HG02884 (cell line): Measurements from ENCODE around the gene PDCD10.
A peak's percentile ranks its signal among the peaks of the same experiment; 100 is the strongest.

Experiments used
- ATAC-seq: cut with Tn5 transposase; IDR thresholded peaks from one replicate; pipeline ENCODE4 v1.9.1; 2021; ENCODE audit warnings: mild to moderate bottlenecking, moderate library complexity; ENCODE audit not compliant: unreplicated experiment

The PDCD10 gene

DNA sequence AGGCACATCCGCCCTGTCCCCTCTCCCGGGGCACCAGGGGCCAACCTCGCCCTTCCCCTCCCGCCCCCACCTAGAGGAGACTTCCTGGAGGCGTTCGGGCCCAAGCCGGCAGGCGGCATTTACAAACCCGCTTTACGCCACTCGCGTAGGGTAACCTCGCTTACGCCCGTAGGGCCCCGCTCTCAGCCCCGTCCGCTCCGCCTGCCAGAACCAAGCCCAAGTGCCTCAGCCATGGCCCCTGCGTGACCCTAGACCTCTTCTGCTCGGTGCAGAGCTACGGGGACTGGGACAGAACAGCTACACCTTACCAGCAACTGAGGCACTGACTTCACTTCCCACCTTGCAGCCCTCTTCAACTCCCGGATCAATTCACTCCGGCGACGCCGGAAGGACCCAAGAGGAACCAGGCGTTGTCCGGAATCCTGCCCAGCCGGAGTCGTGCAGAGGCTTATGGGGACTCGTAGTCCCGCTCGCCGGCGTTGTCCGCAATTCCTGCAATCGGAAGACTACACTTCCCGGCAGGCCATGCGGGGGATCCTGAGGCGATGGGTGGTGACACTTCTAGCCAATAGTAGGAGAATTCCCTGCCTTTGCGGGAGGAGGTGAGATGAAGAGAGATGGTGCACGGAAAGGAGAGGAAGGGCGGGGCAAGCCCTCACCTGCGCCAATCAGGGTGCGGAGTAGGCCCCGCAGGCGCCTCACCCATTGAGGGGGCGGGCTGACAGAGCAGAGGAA lies at the start of gene PDCD10:
Gene PDCD10 (minus strand): TSS at position 395 of the 735 bp plus-strand sequence. CDS start 14,735 bp downstream, outside the sequence.
- peak; percentile 80 for ATAC-seq

DNA sequence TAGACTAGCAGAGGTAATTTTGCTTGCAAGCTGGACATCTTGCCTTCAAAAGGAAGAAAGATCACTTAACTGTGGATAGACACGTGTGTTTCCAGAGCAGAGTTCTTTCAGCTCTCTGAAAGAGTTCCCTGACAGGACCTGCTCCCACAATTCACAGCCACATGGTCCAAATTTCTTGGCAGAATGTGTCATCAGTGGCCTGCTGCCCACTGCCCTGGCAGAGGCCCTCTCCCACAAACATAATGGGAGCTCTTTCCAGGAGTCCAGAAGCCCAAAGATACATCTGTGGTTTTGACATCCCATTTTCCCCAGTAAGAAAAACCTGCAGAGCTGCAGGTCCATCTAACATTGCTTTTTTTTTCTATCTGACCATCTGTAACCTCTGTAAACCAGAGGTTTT lies 49.1 kb upstream of the PDCD10 start:
- ATAC-seq = no peak

- ATAC-seq = no peak
Observed at GRCh38 chr3:167780214-167780883, 45.7 kb upstream of the PDCD10 start.

GRCh38 chr3:167777356-167777755 lies 42.7 kb upstream of the PDCD10 start:
- peak; percentile 42 for ATAC-seq

GRCh38 chr3:167776066-167776685 lies 41.5 kb upstream of the PDCD10 start:
- no peak for ATAC-seq

DNA sequence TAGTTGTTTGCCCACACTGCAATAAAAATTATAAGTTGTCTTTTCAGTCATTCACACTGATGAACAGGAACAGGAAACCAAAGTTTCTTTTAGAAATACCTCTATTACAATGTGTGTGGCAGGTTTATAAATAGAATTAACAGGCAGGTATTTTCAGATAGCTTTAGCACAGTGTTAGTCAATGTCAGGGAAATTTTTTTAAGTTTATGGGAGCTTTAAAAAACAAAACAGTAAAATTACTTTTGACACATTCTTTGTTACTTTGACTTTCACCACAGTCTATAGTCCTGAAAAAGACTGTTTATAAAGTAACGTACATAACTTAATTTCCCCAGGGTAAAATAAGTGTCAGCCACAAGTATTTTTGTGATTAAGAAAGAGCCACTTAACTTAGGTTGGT lies 38.9 kb upstream of the PDCD10 start:
- peak; percentile 79 for ATAC-seq

- ATAC-seq = peak; percentile 35
Observed at GRCh38 chr3:167772992-167773391, 38.3 kb upstream of the PDCD10 start.

GRCh38 chr3:167762296-167762695 lies 27.6 kb upstream of the PDCD10 start:
- ATAC-seq = peak; percentile 60

GRCh38 chr3:167761302-167761701 lies 26.6 kb upstream of the PDCD10 start:
- no peak for ATAC-seq

DNA sequence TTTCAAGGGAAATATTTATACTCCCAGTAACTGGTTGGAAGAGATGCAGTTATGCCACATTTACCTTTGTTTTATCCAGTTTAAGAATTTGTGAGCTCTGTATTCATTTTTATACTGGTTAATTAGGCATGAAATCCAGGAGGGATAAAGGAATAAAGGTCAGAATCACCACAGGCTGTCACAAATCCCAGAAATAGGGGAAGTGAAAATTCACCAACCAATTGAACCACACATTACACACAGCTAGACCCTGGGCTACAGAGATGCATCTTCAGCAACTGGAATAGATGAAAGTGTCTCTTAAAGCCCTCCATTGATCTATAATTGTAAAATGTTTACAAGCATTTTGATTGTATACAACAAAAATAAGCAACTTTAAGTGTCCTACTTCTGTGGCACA lies 19.4 kb upstream of the PDCD10 start:
- ATAC-seq = no peak

DNA sequence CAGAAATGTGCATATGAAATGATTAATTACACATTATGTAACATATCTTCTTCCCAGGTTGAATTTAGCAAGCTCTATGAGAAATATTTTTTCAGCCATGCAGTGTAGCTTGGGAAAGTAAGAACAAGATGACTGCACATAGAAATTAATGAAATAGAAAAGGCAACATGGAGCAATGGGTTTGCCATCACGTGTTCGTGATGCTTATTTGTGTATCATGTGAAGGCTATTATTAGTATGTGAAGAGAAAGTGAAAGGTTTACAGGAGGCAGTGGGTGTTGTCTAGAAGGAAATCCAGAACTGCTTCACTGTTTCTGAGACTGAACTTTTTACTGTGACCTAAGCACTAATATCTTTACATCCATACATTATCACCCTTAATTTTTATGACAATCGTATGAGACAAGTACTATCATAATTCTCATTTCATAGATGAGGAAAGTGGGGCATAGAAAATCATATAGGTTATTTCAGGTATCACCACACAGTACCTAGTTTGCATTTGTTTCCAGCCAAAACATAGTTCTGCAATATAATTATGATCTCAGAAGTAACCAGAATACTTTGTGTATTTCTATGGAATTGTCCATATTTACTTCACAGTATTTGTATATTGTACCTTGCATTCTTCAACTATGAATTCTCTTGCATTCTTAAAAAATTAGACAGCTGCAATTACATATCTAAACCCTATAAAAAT lies 15.7 kb upstream of the PDCD10 start:
- ATAC-seq = peak; percentile 98

DNA sequence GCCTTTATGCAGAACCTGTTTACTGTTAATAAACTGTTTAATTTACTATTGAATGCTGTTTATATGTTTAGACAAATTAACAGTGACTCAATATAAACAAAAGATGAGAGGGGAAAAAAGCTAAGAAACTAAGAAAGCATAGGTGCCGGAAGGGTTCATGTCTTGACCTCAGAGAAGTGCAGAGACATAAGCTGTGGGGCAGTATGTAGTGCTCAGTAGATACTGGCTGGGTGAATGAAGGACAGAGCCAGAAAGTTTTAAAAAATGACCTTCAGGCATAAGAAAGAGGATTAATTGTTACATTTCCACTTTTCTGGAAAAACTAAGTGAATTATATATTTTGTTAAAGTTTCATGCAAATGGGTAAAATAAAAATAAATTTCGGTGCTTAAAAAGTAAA lies 15.0 kb upstream of the PDCD10 start:
- ATAC-seq = no peak

GRCh38 chr3:167749209-167749608 lies 14.5 kb upstream of the PDCD10 start:
- no peak for ATAC-seq

- ATAC-seq = no peak
Observed at GRCh38 chr3:167743799-167744198, 9.1 kb upstream of the PDCD10 start.

DNA sequence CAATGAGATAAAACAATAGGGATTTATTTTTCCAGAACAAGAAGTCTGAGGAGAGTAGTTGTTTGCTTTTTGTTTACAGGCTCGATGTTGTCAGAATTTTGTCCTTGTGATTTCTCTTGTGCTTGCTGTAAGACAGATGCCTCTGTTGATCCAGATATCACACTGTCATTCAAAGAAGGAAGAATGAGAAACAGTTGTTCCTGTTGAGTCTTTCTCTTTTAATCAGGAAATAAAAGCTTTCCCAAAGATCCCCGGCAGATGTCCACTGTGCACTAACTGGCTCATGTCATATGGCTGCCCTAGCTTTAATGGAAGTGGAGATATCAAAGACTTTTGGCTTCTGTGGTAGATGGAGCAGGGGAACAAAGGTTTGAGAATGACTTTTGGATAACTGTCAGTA lies 7.6 kb upstream of the PDCD10 start:
- ATAC-seq = no peak

GRCh38 chr3:167740961-167741587 lies 6.4 kb upstream of the PDCD10 start:
- peak; percentile 97 for ATAC-seq

GRCh38 chr3:167739190-167739810 lies 4.6 kb upstream of the PDCD10 start:
- no peak for ATAC-seq

- ATAC-seq = no peak
Observed at GRCh38 chr3:167738037-167738436, 3.3 kb upstream of the PDCD10 start.

- ATAC-seq = no peak
Observed at GRCh38 chr3:167736997-167737396, 2.3 kb upstream of the PDCD10 start.

- ATAC-seq = no peak
Observed at GRCh38 chr3:167736264-167736787, 1.6 kb upstream of the PDCD10 start.
